RWPE2 (cell line): Measurements from ENCODE around the gene GAPT.

Source experiments
- ATAC-seq: fragments of 200-7000 bp; cut with Tn5 transposase; 3 replicates; pipeline ENCODE4 v1.9.1; 2021; ENCODE audit warnings: low read depth
- DNase-seq: peaks from one replicate; pipeline ENCODE4 v3.0.0-alpha.2; 2020; ENCODE audit warnings: low spot score
- H3K27ac ChIP-seq: fragments of 450-650 bp; 2 replicates; pipeline ENCODE4 v1.5.1; 2017; ENCODE audit warnings: mild to moderate bottlenecking; ENCODE audit not compliant: poor library complexity, severe bottlenecking
- H3K27me3 ChIP-seq: fragments of 250-450 bp; sonication (Bioruptor Pico); 2 replicates; pipeline ENCODE4 v1.5.1; 2021; ENCODE audit warnings: mild to moderate bottlenecking, moderate library complexity; ENCODE audit not compliant: insufficient read depth, poor library complexity, severe bottlenecking
- H3K36me3 ChIP-seq: fragments of 250-450 bp; sonication (Bioruptor Pico); 2 replicates; pipeline ENCODE4 v1.5.1; 2020; ENCODE audit warnings: low read depth, mild to moderate bottlenecking, moderate library complexity
- H3K4me1 ChIP-seq: fragments of 250-450 bp; sonication (Bioruptor Pico); 2 replicates; pipeline ENCODE4 v1.5.1; 2021; ENCODE audit warnings: mild to moderate bottlenecking, moderate library complexity; ENCODE audit not compliant: insufficient read depth, poor library complexity, severe bottlenecking
- H3K4me3 ChIP-seq: fragments of 250-450 bp; sonication (Bioruptor Pico); 2 replicates; pipeline ENCODE4 v1.5.1; 2021; ENCODE audit warnings: mild to moderate bottlenecking, moderate library complexity; ENCODE audit not compliant: severe bottlenecking
- H3K9me3 ChIP-seq: fragments of 250-450 bp; sonication (Bioruptor Pico); 2 replicates; pipeline ENCODE4 v1.5.1; 2021; ENCODE audit warnings: mild to moderate bottlenecking, moderate library complexity; ENCODE audit not compliant: severe bottlenecking
- TF ChIP-seq, protein P1 (sequence below): fragments of 450-650 bp; IDR thresholded peaks from one replicate; pipeline ENCODE4 v1.5.1; 2017; ENCODE audit warnings: mild to moderate bottlenecking, moderate library complexity; ENCODE audit not compliant: poor library complexity, severe bottlenecking

GAPT gene

DNA sequence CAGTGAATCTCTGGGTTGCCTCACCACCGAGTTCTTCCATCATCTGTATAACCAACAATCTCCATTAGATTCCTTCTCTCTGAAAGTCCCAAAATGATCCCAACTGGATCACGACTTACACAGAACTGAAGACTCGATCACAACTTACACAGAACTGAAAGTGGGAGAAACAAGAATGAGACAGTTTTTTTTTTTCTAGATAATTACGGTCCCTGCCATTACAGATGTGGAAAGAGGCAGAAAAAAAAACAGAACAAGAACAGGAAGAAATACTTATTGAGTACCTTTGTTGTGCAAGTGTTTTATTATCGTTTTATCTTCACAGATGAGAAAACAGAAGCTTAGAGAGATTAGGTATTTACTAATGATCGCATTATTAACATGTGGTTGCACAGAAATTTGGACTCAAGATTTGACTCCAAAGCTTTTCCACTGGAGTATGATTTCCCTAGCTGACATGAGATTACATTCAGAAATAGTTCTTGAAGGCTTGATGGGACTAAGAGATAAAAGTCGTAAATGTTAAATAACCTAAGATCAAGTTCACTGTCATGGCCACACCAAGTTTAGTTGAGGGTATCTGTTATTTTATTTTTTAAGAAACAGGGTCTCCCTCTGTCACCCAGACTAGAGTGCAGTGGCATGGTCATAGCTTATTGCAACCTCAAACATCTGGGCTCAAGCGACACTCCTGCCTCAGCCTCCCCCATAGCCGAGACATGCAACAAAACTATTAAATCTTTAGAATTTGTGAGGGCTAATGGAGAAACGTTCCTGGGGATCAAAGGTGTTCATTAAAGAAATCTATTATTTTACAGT lies 40.2 kb upstream of the GAPT start:
- no peaks in the 10 kb centered on the region for H3K27me3 ChIP-seq
- peaks cover 36% of the 10 kb centered on the region for H3K36me3 ChIP-seq
- no peaks in the 10 kb centered on the region for H3K9me3 ChIP-seq
- no peak overlapping the region for H3K4me3 ChIP-seq
- no peak for DNase-seq
- TF ChIP-seq, protein P1, sequence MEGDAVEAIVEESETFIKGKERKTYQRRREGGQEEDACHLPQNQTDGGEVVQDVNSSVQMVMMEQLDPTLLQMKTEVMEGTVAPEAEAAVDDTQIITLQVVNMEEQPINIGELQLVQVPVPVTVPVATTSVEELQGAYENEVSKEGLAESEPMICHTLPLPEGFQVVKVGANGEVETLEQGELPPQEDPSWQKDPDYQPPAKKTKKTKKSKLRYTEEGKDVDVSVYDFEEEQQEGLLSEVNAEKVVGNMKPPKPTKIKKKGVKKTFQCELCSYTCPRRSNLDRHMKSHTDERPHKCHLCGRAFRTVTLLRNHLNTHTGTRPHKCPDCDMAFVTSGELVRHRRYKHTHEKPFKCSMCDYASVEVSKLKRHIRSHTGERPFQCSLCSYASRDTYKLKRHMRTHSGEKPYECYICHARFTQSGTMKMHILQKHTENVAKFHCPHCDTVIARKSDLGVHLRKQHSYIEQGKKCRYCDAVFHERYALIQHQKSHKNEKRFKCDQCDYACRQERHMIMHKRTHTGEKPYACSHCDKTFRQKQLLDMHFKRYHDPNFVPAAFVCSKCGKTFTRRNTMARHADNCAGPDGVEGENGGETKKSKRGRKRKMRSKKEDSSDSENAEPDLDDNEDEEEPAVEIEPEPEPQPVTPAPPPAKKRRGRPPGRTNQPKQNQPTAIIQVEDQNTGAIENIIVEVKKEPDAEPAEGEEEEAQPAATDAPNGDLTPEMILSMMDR, result no peak
- no peak overlapping the region for H3K27ac ChIP-seq
- H3K4me1 ChIP-seq, result peaks cover 24% of the 10 kb centered on the region
- ATAC-seq, result no peak

- H3K27ac ChIP-seq, result peak overlapping the region; percentile 35
- peak; percentile 3 for ATAC-seq
- no peaks in the 10 kb centered on the region for H3K27me3 ChIP-seq
- H3K4me1 ChIP-seq, result peaks cover 32% of the 10 kb centered on the region
- TF ChIP-seq, protein P1, result no peak
- DNase-seq, result no peak
- no peaks in the 10 kb centered on the region for H3K9me3 ChIP-seq
- H3K4me3 ChIP-seq, result no peak overlapping the region
- peaks cover 45% of the 10 kb centered on the region for H3K36me3 ChIP-seq
Measured at GRCh38 chr5:58451732-58452565, 39.3 kb upstream of the GAPT start.

DNA sequence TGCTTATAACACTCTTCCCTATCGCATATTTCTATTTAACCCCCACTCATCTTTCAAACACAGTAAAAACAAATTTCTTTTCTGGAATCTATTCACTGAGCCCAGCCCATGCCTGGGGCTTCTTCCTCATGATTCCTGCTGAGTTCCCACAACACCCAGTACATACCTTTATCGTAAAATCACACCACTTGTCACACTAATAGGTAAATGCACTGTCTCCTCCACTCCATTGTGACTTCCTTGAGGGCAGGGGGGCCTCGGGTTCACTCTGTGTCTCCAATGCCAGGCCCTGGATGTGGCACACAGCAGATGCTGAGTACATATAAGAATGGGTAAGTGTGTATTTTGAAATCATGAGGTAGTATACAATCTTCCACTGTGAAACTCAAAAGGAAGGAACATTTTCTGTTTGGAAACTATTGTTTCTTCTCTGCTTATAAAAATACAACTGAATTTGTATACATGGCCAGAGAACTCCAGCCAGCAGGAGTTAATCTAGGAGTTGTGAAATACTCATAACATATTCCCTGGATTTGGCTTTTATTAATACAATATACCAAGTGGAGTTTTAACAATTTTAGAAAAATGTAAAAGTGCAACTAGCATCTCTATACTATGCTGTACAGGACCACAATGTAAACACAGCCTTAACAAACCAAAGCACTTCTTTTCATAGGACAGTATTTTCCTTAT lies 38.5 kb upstream of the GAPT start:
- H3K36me3 ChIP-seq, result peaks cover 52% of the 10 kb centered on the region
- no peaks in the 10 kb centered on the region for H3K9me3 ChIP-seq
- TF ChIP-seq, protein P1, result no peak
- H3K27ac ChIP-seq, result peak overlapping the region; percentile 35
- H3K4me1 ChIP-seq, result peaks cover 37% of the 10 kb centered on the region
- ATAC-seq (peak; percentile 37), DNase-seq (no peak)
- H3K4me3 ChIP-seq, result no peak overlapping the region
- no peaks in the 10 kb centered on the region for H3K27me3 ChIP-seq

GRCh38 chr5:58453306-58453705 lies 37.9 kb upstream of the GAPT start:
- peak; percentile 42 for ATAC-seq
- peak overlapping the region; percentile 35 for H3K27ac ChIP-seq

More at GRCh38 chr5:58453306-58453705, 37.9 kb upstream of the GAPT start:
- no peak overlapping the region for H3K4me3 ChIP-seq
- H3K9me3 ChIP-seq, result no peaks in the 10 kb centered on the region
- peaks cover 58% of the 10 kb centered on the region for H3K36me3 ChIP-seq
- no peaks in the 10 kb centered on the region for H3K27me3 ChIP-seq
- H3K4me1 ChIP-seq, result peaks cover 37% of the 10 kb centered on the region
- TF ChIP-seq, protein P1, result no peak
- DNase-seq, result no peak
